Left cardiac atrium (tissue), 4 donors: Measurements from ENCODE around the gene AMOTL2. TPM values are rescaled to one million over a fixed set of nuclear protein-coding genes. Genes with fewer than 3 reads are reported as not detected.
A peak's percentile ranks its signal among the peaks of the same experiment; 100 is the strongest.

Source experiments
- ATAC-seq, 2 donors: fragments of 200-7000 bp; cut with Tn5 transposase; one replicate each; pipeline ENCODE4 v1.9.1; 2020; ENCODE audit warnings: mild to moderate bottlenecking in 2 of 2, moderate library complexity in 2 of 2
- DNase-seq: peaks from one replicate; pipeline ENCODE4 v3.0.0-alpha.2; 2020
- intact Hi-C, 2 donors: fragments of 100-400 bp; cut with DNase I; formaldehyde crosslinking; loops; one replicate each; pipeline versions ENCODE4 v1.14.1 to v1.15.1; 2022 to 2023
- microRNA-seq, 2 donors: library from miRNA; unstranded; fragments of <30 nt; microRNA quantifications; one replicate each; pipeline ENCODE4 v1.2.0, GENCODE V29; 2020
- total RNA-seq, 2 donors: library from RNA; stranded (reverse); fragmentation: NEBNext Ultra II Directional; extraction: Animal tissue kit (Norgen Biotek cat#: 25700); gene quantifications; one replicate each; pipeline ENCODE4 v1.2.1, GENCODE V29; 2021
- donor health status: DM: no; HTN: yes; CAD: no.
- donor health status: DM: no; HTN: yes; CAD: no; lungs with severe emphysema.
- donor health status: DM: yes; HTN: yes; CAD: no.
- donor health status: Dilated cardiomyopathy.

AMOTL2 gene
- total RNA-seq, 2 donors from 2014 or later = 47.9 to 59.3 TPM

- peak; percentile 84 for DNase-seq
- intact Hi-C loops = loop anchor here in 1 of 2 donors (5.0 kb wide), 1 partner anchor 59 kb away; the partner anchor contains the start of gene AMOTL2
- ATAC-seq = peak; percentile 77 to 84
Measured at GRCh38 chr3:134312873-134313846, 61.1 kb downstream of the AMOTL2 start.

GRCh38 chr3:134312072-134312872, 62.0 kb downstream of the AMOTL2 start:
- peak; percentile 65 for DNase-seq
- intact Hi-C loops = loop anchor here in 1 of 2 donors (5.0 kb wide), 1 partner anchor 60 kb away; the partner anchor contains the start of gene AMOTL2
- ATAC-seq = peak; percentile 7 to 39

- intact Hi-C loops = loop anchor here in 1 of 2 donors (5.0 kb wide), 1 partner anchor 61 kb away; the partner anchor contains the start of gene AMOTL2
- DNase-seq = no peak
- ATAC-seq = no peak
Measured at GRCh38 chr3:134311693-134312071, 62.6 kb downstream of the AMOTL2 start.

GRCh38 chr3:134311265-134311664, 63.0 kb downstream of the AMOTL2 start:
- no peak for DNase-seq
- intact Hi-C loops = loop anchor here in 1 of 2 donors (5.0 kb wide), 1 partner anchor 61 kb away; the partner anchor contains the start of gene AMOTL2
- no peak for ATAC-seq

GRCh38 chr3:134309987-134310700, 64.1 kb downstream of the AMOTL2 start:
- DNase-seq (no peak), ATAC-seq (no peak)
- intact Hi-C loops = loop anchor here (2.0 to 10.0 kb wide), 4 partner anchors 62 to 375 kb away; partner anchors contain the start of gene AMOTL2 (in 1 of the 2)

GRCh38 chr3:134308350-134308891, 65.8 kb downstream of the AMOTL2 start:
- peak; percentile 82 for DNase-seq
- intact Hi-C loops = loop anchor here (1.0 to 10.0 kb wide), 4 partner anchors 70 to 374 kb away; no protein-coding TSS in a partner anchor
- peak; percentile 57 to 65 for ATAC-seq

- ATAC-seq = no peak
- DNase-seq = no peak
- intact Hi-C loops = loop anchor here in 1 of 2 donors (10.0 kb wide), 1 partner anchor 373 kb away; no protein-coding TSS in a partner anchor
Measured at GRCh38 chr3:134307425-134307824, 66.8 kb downstream of the AMOTL2 start.

GRCh38 chr3:134306320-134306719, 67.9 kb downstream of the AMOTL2 start:
- DNase-seq (no peak), ATAC-seq (no peak)
- intact Hi-C loops = loop anchor here in 1 of 2 donors (10.0 kb wide), 1 partner anchor 372 kb away; no protein-coding TSS in a partner anchor

Small RNAs within 50 kb of the gene (microRNA-seq; reads per million reads assigned to microRNA genes)
- gene MIR6827 = 0.27 to 0.60 reads per million in 2 donors

Other genes starting within 250 kb of the AMOTL2 start
- gene RYK, start 123.6 kb downstream of the AMOTL2 start, total RNA-seq = 10 to 100 TPM; 40.5 to 46.2 TPM
- 10 to 100 TPM; 63.2 to 83.9 TPM for gene ANAPC13, start 111.5 kb upstream of the AMOTL2 start, total RNA-seq
- gene CEP63, start 111.6 kb upstream of the AMOTL2 start, total RNA-seq = 10 to 100 TPM; 30.2 to 31.7 TPM